Measurements from ENCODE around the gene ITGBL1.

GRCh38 chr13:101489643-101490405 is 37.3 kb downstream of the ITGBL1 start:
- TF ChIP-seq POLR2A (IDR thresholded peaks at IDR 0.05; ENCODE audit: control extremely low read depth in 1 of 2, low read depth in 2 of 2, low read length in 2 of 2) (no peak), KDM1A (IDR thresholded peaks at IDR 0.05; ENCODE audit: borderline replicate concordance, low read length) (no peak), HDAC2 (IDR thresholded peaks at IDR 0.05; ENCODE audit: borderline replicate concordance in 1 of 2, low read depth in 2 of 2, low read length in 2 of 2) (no peak), ZNF274 (IDR thresholded peaks at IDR 0.05; ENCODE audit: borderline replicate concordance, extremely low read depth, low read length) (no peak), FOSL1 (IDR thresholded peaks at IDR 0.05; ENCODE audit: insufficient read depth, low read depth, low read length) (no peak), POLR2AphosphoS5 (IDR thresholded peaks at IDR 0.05; ENCODE audit: low read depth, low read length) (no peak), TAF1 (IDR thresholded peaks at IDR 0.05; ENCODE audit: low read depth, low read length) (no peak), EZH2 (IDR thresholded peaks at IDR 0.05; ENCODE audit: low read depth, low read length, severe bottlenecking) (no peak), CREB1 (IDR thresholded peaks at IDR 0.05) (no peak), RFX5 (IDR thresholded peaks at IDR 0.05; ENCODE audit: borderline replicate concordance, low read depth, low read length) (no peak)
- TF ChIP-seq, protein P1, sequence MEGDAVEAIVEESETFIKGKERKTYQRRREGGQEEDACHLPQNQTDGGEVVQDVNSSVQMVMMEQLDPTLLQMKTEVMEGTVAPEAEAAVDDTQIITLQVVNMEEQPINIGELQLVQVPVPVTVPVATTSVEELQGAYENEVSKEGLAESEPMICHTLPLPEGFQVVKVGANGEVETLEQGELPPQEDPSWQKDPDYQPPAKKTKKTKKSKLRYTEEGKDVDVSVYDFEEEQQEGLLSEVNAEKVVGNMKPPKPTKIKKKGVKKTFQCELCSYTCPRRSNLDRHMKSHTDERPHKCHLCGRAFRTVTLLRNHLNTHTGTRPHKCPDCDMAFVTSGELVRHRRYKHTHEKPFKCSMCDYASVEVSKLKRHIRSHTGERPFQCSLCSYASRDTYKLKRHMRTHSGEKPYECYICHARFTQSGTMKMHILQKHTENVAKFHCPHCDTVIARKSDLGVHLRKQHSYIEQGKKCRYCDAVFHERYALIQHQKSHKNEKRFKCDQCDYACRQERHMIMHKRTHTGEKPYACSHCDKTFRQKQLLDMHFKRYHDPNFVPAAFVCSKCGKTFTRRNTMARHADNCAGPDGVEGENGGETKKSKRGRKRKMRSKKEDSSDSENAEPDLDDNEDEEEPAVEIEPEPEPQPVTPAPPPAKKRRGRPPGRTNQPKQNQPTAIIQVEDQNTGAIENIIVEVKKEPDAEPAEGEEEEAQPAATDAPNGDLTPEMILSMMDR (IDR thresholded peaks at IDR 0.05; ENCODE audit: control extremely low read depth in 1 of 3, insufficient read depth in 1 of 3, low read depth in 1 of 3, low read length in 3 of 3), result no peak
